K562 (cell line): ENCODE measurements around the gene EPHA2.

Experiments used
- CTCF ChIP-seq, 3 experiments: IDR thresholded peaks in 2 of 3; conservative IDR thresholded peaks in 1 of 3; 2 replicates each; pipeline ENCODE4 v1.5.1; 2011 to 2012; ENCODE audit warnings: low read length in 3 of 3, mild to moderate bottlenecking in 3 of 3, control low read depth in 2 of 3, improper control_type of control experiment in 1 of 3, inconsistent platforms in 1 of 3, low read depth in 1 of 3, mixed read lengths in 1 of 3, moderate library complexity in 1 of 3; ENCODE audit not compliant: insufficient read depth in 2 of 3
- ETS1 ChIP-seq: conservative IDR thresholded peaks from 2 replicates; pipeline ENCODE4 v1.6.1; 2011; ENCODE audit warnings: low read depth, mild to moderate bottlenecking, low read length; ENCODE audit not compliant: control insufficient read depth
- SAFB2 ChIP-seq: fragments of 200-400 bp; formaldehyde crosslinking; IDR thresholded peaks from 2 replicates; pipeline ENCODE4 v1.6.1; 2018; ENCODE audit warnings: borderline replicate concordance, low read length, low read depth, moderate library complexity; ENCODE audit not compliant: severe bottlenecking
- YBX1 ChIP-seq: fragments of 450-650 bp; IDR thresholded peaks from 2 replicates; pipeline ENCODE4 v1.7.1; 2016; ENCODE audit warnings: mild to moderate bottlenecking
- TF ChIP-seq, protein P1 (sequence below), 2 experiments: IDR thresholded peaks; 2 replicates each; pipeline ENCODE4 v1.6.1; 2011; ENCODE audit warnings: borderline replicate concordance in 1 of 2, control low read depth in 1 of 2, low read depth in 1 of 2, low read length in 1 of 2, mild to moderate bottlenecking in 1 of 2, mixed read lengths in 1 of 2, moderate library complexity in 1 of 2; ENCODE audit not compliant: insufficient read depth in 1 of 2, insufficient read length in 1 of 2, poor library complexity in 1 of 2, severe bottlenecking in 1 of 2; ENCODE audit errors: extremely low read depth in 1 of 2

- TF ChIP-seq CTCF (IDR thresholded peaks at IDR 0.05 in 2 of 3, conservative IDR thresholded peaks at IDR 0.05 in 1 of 3; ENCODE audit: insufficient read depth in 2 of 3, low read depth in 1 of 3, low read length in 3 of 3) (no peak), ETS1 (no peak), SAFB2 (no peak), YBX1 (no peak)
- TF ChIP-seq, protein P1, sequence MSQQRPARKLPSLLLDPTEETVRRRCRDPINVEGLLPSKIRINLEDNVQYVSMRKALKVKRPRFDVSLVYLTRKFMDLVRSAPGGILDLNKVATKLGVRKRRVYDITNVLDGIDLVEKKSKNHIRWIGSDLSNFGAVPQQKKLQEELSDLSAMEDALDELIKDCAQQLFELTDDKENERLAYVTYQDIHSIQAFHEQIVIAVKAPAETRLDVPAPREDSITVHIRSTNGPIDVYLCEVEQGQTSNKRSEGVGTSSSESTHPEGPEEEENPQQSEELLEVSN (IDR thresholded peaks at IDR 0.05; ENCODE audit: borderline replicate concordance in 1 of 2, extremely low read depth in 1 of 2, insufficient read depth in 1 of 2, insufficient read length in 1 of 2, low read depth in 1 of 2, low read length in 1 of 2, poor library complexity in 1 of 2, severe bottlenecking in 1 of 2), result peak in 1 of 2 experiments; percentile 25
Observed at GRCh38 chr1:16183765-16184556, 28.1 kb upstream of the EPHA2 start.
